Activated naive CD4-positive, alpha-beta T cell treated with anti-CD3 and anti-CD28 coated beads, Interleukin-2, amount 50 U/mL, for 72 hours (primary cell): ENCODE measurements around the gene FNBP1. TPM values are rescaled to one million over a fixed set of nuclear protein-coding genes. Genes with fewer than 3 reads are reported as not detected.
"Not testable (repeated sequence)": the region's sequence is repeated elsewhere in the genome, so short reads cannot be mapped to it uniquely, and the experiment has no call there.

Experiments
- ATAC-seq, 2 donors: fragments of 150-1000 bp; cut with Tn5 transposase; 2 replicates each; pipeline ENCODE4 v1.10.0; 2021; ENCODE audit warnings: mild to moderate bottlenecking in 2 of 2, moderate library complexity in 2 of 2
- DNase-seq, 2 donors: peaks; one replicate each; pipeline ENCODE4 v3.0.0; 2021 to 2022; ENCODE audit warnings: low spot score in 2 of 2
- H3K27ac Mint-ChIP-seq, 2 donors: one replicate each; pipeline ENCODE4 v1.8.0; 2022; ENCODE audit warnings: mild to moderate bottlenecking in 2 of 2, mixed read lengths in 2 of 2
- H3K36me3 Mint-ChIP-seq, 2 donors: one replicate each; pipeline ENCODE4 v1.8.0; 2022; ENCODE audit warnings: mixed read lengths in 2 of 2
- H3K9me3 Mint-ChIP-seq, 2 donors: one replicate each; pipeline ENCODE4 v1.8.0; 2022; ENCODE audit warnings: mixed read lengths in 2 of 2
- total RNA-seq, 2 donors: library from RNA; stranded (reverse); gene quantifications; one replicate each; pipeline ENCODE4 v1.2.3, GENCODE V29; 2022

The FNBP1 gene
- total RNA-seq, 2 donors from 2014 or later, result 183 to 199 TPM

DNA sequence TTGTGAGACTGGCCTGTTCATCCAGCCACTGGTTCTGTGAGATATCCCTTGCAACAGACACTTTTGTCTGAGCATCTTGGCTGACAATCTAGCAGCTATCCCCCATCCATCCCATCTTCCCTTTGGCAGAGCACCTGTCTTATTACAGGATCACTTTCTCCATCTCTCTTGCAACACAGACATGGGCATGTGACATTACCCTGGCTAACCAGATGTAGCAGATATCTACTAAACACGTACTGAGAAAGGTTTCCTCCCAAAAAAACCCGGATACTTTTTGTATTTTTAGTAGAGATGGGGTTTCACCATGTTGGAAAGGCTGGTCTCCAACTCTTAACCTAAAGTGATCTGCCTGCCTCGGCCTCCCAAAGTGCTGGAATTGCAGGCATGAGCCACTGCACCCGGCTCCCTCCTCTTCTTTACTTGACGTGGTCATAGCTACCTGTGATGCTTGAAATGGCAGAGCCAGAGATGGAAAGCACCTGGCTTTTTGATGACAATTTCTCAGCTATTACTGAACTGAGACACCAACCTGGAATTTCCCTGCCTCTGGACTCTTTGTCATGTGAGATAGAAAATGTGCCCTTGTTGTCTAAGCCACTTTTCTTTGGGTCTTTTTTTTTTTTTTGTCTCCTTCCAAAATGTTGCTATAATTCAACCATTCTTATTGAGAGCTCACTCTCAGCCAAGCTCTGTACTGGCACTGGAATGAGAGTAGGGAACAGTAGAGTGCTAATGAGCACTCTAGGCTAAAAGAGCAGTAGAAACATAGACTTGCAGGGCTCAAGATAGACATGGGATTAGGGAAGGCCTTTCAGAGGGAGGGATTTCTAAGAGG, 32.6 kb downstream of the FNBP1 start:
- ATAC-seq (peak; percentile 77 to 89), DNase-seq (peak in 1 of 2 donors; percentile 49)
- peak overlapping the region; percentile 93 to 96 for H3K27ac Mint-ChIP-seq
- peaks cover 15 to 38% of the 10 kb centered on the region in 2 donors for H3K36me3 Mint-ChIP-seq
- peaks cover 0 to 3% of the 10 kb centered on the region in 2 donors for H3K9me3 Mint-ChIP-seq

GRCh38 chr9:130009546-130009945, 33.4 kb downstream of the FNBP1 start:
- peaks cover 15 to 38% of the 10 kb centered on the region in 2 donors for H3K36me3 Mint-ChIP-seq
- DNase-seq, ATAC-seq, H3K9me3 Mint-ChIP-seq: not testable (repeated sequence)
- peak overlapping the region; percentile 93 to 96 for H3K27ac Mint-ChIP-seq

- H3K36me3 Mint-ChIP-seq, result peaks cover 15 to 31% of the 10 kb centered on the region in 2 donors
- ATAC-seq, result peak in 1 of 2 donors; percentile 21
Observed at GRCh38 chr9:130008538-130008937, 34.5 kb downstream of the FNBP1 start.

GRCh38 chr9:130006952-130007351, 36.0 kb downstream of the FNBP1 start:
- not testable (repeated sequence) for H3K9me3 Mint-ChIP-seq, ATAC-seq, DNase-seq
- H3K27ac Mint-ChIP-seq, result peak overlapping the region; percentile 93 to 96
- H3K36me3 Mint-ChIP-seq, result peaks cover 11 to 40% of the 10 kb centered on the region in 2 donors

More at GRCh38 chr9:130008538-130008937, 34.5 kb downstream of the FNBP1 start:
- DNase-seq, result no peak
- Mint-ChIP-seq H3K27ac (peak overlapping the region; percentile 93 to 96), H3K9me3 (peaks cover 0 to 3% of the 10 kb centered on the region in 2 donors)

GRCh38 chr9:130003943-130004552, 38.9 kb downstream of the FNBP1 start:
- DNase-seq (no peak), ATAC-seq (no peak)
- no peaks in the 10 kb centered on the region for H3K9me3 Mint-ChIP-seq
- H3K27ac Mint-ChIP-seq, result no peak overlapping the region
- H3K36me3 Mint-ChIP-seq, result peaks cover 0 to 34% of the 10 kb centered on the region in 2 donors

DNA sequence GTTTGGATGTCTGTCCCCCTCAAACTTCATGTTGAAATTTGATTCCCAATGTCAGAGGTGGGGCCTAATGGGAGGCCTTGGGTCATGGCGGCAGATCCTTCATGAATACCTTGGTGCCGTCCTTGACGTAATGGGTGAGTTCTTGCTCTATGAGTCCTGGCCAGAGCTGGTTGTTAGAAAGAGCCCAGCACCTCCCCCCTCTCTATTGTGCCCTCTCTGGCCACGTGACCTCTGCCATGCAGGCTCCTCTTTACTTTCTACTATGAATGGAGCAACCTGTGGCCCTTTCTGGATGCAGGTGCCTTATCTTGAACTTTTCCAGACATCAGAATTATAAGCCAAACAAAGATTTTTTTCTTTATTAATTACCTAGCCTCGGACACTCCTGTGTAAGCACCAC, 40.7 kb downstream of the FNBP1 start:
- ATAC-seq (no peak), DNase-seq (no peak)
- Mint-ChIP-seq H3K36me3 (peaks cover 0 to 34% of the 10 kb centered on the region in 2 donors), H3K9me3 (no peaks in the 10 kb centered on the region), H3K27ac (peak overlapping the region in 1 of 2 donors; percentile 87)

- peak overlapping the region; percentile 75 to 88 for H3K27ac Mint-ChIP-seq
- no peaks in the 10 kb centered on the region for H3K9me3 Mint-ChIP-seq
- peaks cover 0 to 34% of the 10 kb centered on the region in 2 donors for H3K36me3 Mint-ChIP-seq
- no peak for DNase-seq
- no peak for ATAC-seq
Observed at GRCh38 chr9:130001190-130001589, 41.8 kb downstream of the FNBP1 start.

DNA sequence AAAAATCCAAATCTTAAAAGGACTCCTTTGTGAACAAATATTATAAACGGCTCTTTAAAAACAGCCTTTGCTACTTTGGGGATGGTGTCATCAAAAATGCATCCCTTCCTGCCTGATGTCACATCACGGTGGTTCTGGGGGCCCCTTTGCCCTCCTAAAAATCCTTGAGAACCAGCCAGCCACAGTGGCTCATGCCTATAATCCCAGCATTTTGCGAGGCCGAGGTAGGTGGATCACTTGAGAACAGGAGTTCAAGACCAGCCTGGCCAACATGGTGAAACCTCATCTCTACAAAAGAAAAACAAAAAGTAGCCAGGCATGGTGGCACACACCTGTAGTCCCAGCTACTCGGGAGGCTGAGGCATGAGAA, 43.9 kb downstream of the FNBP1 start:
- no peaks in the 10 kb centered on the region for H3K9me3 Mint-ChIP-seq
- ATAC-seq, result no peak
- peak overlapping the region; percentile 70 to 98 for H3K27ac Mint-ChIP-seq
- DNase-seq, result no peak
- peaks cover under 1 to 44% of the 10 kb centered on the region in 2 donors for H3K36me3 Mint-ChIP-seq

DNA sequence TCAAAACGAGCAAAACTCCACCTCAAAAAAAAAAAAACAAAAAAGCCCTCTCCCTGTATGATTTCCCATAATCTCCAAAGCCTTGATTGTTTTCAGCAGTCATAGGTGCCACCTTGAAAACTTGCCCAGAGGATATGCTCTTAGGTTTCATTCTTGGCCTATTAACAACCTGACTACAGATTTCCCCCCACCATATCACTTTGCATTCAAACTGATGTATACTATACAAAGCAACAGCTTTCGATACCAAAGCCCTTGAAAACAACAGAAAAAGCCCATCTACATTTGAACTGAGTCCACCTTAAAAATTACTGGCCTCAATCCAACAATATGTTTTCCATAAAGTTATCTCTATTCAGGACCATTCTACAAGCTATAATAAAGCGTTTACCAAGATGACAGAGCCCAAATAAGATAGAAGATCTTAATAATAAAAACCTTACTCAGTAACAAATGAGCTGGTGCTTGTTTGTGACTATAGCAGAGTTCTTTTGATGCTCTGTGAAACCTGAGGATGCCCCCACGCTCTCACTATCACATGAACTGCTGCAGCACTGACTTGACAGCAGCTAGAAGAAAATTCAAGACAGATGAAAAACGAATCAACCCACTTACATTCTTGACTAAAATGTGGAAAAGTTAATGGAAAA, 44.4 kb downstream of the FNBP1 start:
- no peaks in the 10 kb centered on the region for H3K9me3 Mint-ChIP-seq
- ATAC-seq (peak in 1 of 2 donors; percentile 77), DNase-seq (no peak)
- H3K27ac Mint-ChIP-seq, result peak overlapping the region; percentile 70 to 98
- H3K36me3 Mint-ChIP-seq, result peaks cover 6 to 48% of the 10 kb centered on the region in 2 donors

DNA sequence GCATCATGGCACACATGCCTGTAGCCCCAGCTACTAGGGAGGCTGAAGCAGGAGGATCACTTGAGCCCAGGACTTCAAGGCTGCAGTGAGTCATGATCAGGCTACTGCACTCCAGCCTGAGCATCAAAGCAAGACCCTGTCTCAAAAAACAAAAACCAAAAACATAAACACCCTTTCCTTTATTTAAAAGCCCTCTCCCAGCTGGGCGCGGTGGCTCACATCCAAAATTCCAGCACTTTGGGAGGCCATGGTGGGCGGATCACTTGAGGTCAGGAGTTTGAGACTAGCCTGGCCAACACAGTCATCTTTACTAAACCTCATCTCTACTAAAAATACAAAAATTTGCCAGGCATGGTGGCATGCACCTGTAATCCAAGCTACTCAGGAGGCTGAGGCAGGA, 45.3 kb downstream of the FNBP1 start:
- not testable (repeated sequence) for DNase-seq, H3K9me3 Mint-ChIP-seq, ATAC-seq
- Mint-ChIP-seq H3K27ac (peak overlapping the region; percentile 70 to 98), H3K36me3 (peaks cover 6 to 40% of the 10 kb centered on the region in 2 donors)

GRCh38 chr9:129996161-129996830, 46.7 kb downstream of the FNBP1 start:
- no peak for ATAC-seq
- no peaks in the 10 kb centered on the region for H3K9me3 Mint-ChIP-seq
- DNase-seq, result no peak
- H3K27ac Mint-ChIP-seq, result peak overlapping the region; percentile 90 to 99
- peaks cover 6 to 42% of the 10 kb centered on the region in 2 donors for H3K36me3 Mint-ChIP-seq

DNA sequence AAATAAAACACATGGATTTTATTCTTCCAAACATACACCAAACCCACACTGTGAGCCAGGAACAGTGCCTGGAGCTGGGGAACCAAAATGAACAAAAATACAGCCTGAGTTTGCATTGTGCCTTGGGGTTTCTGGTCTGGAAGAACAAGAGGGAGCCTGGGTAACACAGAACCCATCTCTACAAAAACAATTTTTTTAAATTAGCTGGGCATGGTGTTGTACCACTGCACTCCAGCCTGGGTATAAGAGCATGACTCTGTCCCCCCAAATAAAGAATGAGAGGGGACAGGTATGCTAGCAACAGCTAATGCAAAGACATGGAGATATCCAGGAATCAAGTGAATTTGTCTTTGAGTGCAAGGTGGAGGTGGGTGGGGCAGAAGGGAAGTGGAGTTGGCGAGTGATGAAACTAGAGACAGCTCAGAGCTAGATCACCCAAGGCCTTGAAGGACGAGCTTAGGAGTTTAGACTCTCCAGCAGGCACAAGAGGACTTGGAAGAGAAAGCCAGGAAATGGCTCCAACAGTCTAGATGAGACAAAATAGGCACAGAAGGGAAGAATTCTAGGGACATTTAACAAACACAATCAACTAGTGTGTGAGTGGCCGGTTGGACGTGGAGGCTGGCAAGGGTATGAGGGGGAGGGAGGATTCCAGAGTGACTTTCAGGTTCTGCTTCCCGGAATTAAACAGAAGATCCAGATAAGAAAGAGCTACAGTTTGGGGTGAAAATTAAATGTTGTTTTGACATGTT, 47.4 kb downstream of the FNBP1 start:
- peaks cover 10 to 45% of the 10 kb centered on the region in 2 donors for H3K36me3 Mint-ChIP-seq

DNA sequence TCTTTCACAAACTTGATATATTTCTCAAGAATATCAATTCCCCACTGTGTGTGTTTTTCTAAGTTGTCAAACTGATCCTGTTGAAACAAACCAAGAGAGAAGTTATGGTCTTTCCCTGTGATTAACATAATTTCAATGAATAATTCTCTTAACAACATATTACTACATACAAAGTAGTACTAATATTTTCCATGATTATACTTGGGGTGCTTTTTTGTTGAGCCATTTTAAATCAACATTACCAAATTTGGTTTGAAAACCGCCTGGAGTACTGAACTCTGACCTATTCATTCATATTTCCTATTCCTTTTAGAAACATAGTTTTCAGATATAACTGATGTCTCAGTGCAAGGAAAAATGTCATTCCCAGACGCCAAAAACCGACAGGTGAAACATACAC, 48.1 kb downstream of the FNBP1 start:
- peak in 1 of 2 donors; percentile 10 for ATAC-seq
- no peak for DNase-seq
- H3K27ac Mint-ChIP-seq, result peak overlapping the region; percentile 90 to 99
- H3K9me3 Mint-ChIP-seq, result no peaks in the 10 kb centered on the region
- peaks cover 13 to 47% of the 10 kb centered on the region in 2 donors for H3K36me3 Mint-ChIP-seq

More for the DNA sequence above, 47.4 kb downstream of the FNBP1 start:
- DNase-seq (peak in 1 of 2 donors; percentile 40), ATAC-seq (peak; percentile 38 to 53)
- H3K27ac Mint-ChIP-seq, result peak overlapping the region; percentile 90 to 99
- H3K9me3 Mint-ChIP-seq, result no peaks in the 10 kb centered on the region

DNA sequence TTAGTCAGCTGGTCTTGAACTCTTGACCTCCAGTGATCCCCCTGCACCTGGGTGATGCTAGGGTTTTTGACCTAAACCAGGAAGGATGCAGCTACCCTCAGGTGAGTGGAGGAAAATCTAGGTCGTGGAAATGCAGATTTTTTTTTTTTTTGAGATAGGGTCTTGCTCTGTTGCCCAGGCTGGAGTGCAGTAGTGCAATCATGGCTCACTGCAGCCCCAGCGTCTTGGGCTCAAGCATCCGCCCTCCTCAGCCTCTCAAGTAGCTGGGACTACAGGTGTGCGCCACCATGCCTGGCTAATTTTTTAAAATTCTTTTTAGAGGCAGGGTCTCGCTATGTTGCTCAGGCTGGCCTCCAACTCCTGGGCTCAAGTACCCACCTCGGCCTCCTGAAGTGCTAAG, 51.9 kb downstream of the FNBP1 start:
- ATAC-seq, H3K9me3 Mint-ChIP-seq, DNase-seq: not testable (repeated sequence)
- Mint-ChIP-seq H3K27ac (peak overlapping the region; percentile 94 to 99), H3K36me3 (peaks cover 15 to 46% of the 10 kb centered on the region in 2 donors)

DNA sequence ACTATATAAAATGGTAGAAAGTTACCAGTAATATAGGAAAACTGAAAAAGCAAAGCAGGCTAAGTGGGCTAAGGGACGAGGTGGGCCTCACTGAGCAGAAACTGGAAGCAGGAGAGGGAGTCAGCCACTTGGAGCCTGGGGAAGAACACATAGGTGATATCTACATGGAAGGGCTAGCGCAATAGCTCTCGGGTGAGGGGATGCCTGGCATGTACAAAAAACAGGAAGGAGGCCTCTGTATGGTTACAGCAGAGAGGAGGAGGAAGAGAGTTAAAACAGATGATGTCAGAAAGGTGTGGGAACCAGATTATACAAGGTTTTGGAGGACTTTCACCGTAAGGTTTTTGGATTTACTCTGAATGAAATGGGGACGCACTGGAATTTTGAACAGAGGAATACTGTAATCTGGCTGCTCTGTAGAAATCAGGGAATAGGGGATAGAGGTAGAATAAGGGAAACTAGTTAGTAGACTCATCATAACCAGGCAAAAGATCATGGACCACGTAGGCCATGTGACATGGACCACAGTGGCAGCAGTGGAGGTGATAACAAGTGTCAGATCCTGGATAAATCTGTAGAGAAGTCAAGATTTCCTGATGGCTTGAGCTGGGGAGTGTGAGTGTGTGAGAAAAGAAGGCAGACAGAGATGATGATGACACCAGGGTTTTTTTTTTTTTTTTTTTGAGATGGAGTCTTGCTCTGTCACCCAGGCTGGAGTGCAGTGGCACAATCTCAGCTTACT, 52.5 kb downstream of the FNBP1 start:
- DNase-seq (no peak), ATAC-seq (peak in 1 of 2 donors; percentile 30)
- H3K27ac Mint-ChIP-seq, result peak overlapping the region; percentile 94 to 99
- H3K9me3 Mint-ChIP-seq, result no peaks in the 10 kb centered on the region
- H3K36me3 Mint-ChIP-seq, result peaks cover 17 to 43% of the 10 kb centered on the region in 2 donors
